Skin epidermis (tissue), 12 donors: ENCODE data around the gene A1CF.
"Not testable (repeated sequence)": the region's sequence is repeated elsewhere in the genome, so short reads cannot be mapped to it uniquely, and the experiment has no call there.

Experiments
- H3K27ac ChIP-seq, 21 experiments: fragments of 200-600 bp; sonication (generic) in 11 of 21; one replicate each; pipeline ENCODE4 v1.5.0; 2020; ENCODE audit warnings: mild to moderate bottlenecking in 3 of 21, inconsistent platforms in 2 of 21, moderate library complexity in 2 of 21
- H3K4me3 ChIP-seq, 7 experiments: fragments of 200-600 bp; sonication (generic) in 2 of 7; one replicate each; pipeline ENCODE4 v1.5.0; 2020; ENCODE audit warnings: inconsistent platforms in 2 of 7, mild to moderate bottlenecking in 2 of 7, moderate library complexity in 1 of 7

The A1CF gene

DNA sequence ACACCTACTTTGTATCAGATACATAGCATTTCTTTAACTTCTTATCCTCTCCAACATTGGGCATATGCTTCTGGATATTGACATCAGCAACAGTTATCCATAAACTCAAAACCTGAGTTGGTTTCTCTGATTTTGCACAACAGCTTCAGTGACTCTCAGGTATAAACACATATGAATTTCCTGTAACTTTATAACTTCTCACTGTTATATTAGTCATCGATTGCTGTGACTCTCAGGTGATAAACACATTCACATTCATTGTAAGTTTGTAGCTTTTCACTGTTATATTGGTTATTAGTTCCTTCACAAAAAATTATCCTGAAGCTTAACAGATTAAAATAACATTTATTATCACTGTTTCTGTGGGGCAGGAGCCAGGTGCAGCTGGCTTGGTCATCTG is 88.7 kb downstream of the A1CF start:
- H3K27ac ChIP-seq = no peak overlapping the region

DNA sequence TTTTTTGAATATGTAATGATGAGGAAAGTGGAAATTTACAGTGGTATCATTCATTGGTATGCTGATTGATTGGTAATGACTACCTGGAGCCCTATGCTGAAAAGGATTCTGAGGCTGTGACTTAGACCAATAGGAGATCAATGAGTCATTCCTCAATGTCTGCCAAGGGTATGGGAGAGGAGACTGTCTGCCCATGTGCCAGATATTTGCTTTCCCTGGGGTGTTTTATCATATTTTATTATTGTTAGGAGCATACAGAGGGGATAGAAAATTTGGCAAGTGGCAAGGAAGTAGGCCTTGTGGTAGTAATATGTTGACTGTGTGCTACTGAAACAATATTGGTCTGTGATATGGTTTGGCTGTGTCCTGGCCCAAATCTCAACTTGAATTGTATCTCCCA is 90.9 kb downstream of the A1CF start:
- no peak overlapping the region for H3K27ac ChIP-seq
- H3K4me3 ChIP-seq = no peak overlapping the region

More for the DNA sequence above, 88.7 kb downstream of the A1CF start:
- H3K4me3 ChIP-seq = no peak overlapping the region

DNA sequence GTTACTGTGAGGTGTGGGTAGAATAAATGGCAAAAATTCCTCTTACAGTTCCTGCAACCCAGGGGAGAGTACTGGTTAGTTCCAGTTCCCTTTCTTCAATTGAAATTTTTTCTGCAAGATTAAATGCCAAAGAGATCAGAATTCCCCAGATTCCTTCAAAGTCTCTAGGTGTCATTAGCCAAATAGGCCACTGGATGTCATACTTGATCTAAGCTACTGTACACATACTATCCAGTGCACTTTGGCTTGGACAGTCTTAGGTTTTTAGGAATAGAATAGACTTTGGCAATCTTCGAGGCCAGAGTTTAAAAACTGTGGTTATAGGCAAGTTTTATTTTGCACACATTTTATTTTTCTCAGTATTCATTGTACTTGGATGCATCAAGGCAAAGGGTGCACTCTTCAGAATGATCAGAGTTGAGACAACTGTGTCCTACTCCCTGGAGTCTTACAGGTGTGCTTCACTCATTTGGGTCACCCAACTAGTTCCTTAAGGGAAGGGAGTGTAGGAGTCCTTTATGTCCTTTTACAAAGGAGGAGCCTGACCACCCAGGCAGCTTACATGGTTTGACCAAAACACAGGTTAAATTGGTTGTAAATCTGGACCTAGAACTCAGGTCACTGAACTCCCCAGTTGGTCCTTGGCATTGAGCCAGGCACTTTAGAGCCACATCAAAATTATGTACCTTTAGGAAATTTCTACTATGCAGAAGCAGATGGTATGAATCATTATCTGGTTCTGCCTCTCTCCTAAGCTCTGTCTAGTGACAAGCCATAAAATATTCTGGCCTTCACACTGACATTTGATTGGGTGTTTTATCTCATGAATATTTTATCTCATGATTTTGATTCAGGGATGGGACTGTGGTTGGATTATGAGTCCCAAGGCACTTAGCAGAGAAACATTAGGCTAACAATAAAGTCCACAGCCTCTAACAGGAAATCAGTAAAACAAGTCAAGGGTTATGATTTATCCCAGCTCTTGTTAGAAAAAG is 96.2 kb downstream of the A1CF start:
- Histone ChIP-seq H3K27ac (no peak overlapping the region), H3K4me3 (no peak overlapping the region)

DNA sequence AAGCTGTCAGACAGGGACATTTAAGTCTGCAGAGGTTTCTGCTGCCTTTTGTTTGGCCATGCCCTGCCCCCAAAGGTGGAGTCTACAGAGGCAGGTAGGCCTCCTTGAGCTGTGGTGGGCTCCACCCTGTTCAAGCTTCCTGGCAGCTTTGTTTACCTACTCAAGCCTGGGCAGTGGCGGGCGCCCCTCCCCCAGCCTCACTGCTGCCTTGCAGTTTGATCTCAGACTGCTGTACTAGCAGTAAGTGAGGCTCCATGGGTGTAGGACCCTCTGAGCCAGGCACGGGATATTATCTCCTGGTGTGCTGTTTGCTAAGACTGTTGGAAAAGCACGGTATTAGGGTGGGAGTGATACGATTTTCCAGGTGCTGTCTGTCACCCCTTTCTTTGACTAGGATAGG is 97.5 kb downstream of the A1CF start:
- H3K27ac ChIP-seq, H3K4me3 ChIP-seq: not testable (repeated sequence)

DNA sequence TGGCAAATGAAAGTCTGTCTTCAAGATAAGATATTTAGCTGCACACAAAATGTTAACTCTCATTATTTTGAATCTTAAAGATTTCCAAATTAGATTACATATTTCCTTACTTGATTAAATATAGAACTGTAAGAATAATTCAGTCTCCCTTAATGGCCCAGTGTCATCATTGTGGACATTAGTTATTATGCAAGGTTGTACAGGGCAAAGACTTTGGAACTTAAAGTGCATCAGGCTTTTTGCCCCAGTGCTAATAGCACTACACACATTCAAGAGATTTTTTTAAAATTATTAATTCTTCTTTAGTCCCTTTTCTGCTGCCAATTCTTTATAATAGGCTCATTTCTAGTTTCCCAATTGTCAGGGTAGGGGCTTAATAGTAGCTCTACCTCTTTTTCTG is 103.4 kb downstream of the A1CF start:
- not testable (repeated sequence) for H3K27ac ChIP-seq, H3K4me3 ChIP-seq

DNA sequence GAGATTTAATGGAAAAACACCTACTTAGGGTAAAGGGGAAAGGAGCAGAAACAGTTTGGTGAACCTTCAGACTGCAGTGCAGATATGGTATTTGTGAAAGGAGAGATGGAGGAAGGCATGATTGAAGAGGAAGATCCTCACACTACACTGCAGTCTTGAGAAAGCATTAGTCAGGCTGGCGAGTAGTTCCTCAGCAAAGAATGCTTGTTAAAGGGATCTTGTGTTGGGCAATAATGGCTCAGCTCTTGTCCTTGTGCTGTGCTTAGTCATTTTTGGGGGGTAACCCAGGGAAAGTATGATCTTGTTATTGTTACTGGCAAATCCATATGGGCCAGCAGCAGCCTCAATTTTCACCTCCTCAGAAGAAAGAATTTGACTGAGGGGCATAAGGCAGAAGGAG is 105.4 kb downstream of the A1CF start:
- H3K27ac ChIP-seq = not testable (repeated sequence)

DNA sequence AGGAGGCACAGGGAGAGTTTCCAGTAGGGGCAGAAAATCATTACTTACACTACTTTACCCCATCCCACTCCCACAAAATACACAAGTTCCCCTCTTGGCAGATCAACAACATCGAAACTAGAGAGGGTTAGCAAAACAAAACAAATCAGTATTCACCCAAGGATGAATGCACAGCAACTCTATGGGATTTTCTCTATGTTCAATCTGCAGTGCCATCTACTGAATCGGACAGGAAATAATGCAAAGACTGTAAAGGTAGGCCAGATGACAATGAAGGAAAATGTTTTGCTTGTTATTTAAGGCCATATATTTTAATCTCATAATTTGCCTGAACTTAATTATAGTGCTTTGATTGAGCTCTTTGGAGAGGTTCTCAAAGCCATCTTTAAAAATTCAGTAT is 110.6 kb downstream of the A1CF start:
- H3K4me3 ChIP-seq, H3K27ac ChIP-seq: not testable (repeated sequence)

More for the DNA sequence above, 105.4 kb downstream of the A1CF start:
- H3K4me3 ChIP-seq = not testable (repeated sequence)

DNA sequence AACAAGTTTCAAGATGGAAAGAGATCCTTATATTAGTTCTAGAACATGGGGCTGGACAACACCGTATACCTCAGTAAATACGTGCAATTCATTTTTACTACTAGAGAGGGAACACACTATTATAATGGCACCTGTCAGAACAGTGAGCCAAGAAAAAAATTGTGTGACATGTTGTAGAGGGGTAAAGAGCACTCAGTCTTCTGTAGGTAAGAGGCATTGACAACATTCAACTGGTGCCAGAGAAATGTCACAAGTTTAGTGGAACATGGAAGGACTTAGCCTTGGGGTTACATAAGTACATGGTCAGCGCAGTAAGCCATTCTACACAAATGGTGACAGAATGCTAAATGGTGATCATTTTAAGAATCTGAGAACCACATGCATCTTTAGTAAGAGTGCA is 113.4 kb downstream of the A1CF start:
- not testable (repeated sequence) for H3K27ac ChIP-seq, H3K4me3 ChIP-seq

DNA sequence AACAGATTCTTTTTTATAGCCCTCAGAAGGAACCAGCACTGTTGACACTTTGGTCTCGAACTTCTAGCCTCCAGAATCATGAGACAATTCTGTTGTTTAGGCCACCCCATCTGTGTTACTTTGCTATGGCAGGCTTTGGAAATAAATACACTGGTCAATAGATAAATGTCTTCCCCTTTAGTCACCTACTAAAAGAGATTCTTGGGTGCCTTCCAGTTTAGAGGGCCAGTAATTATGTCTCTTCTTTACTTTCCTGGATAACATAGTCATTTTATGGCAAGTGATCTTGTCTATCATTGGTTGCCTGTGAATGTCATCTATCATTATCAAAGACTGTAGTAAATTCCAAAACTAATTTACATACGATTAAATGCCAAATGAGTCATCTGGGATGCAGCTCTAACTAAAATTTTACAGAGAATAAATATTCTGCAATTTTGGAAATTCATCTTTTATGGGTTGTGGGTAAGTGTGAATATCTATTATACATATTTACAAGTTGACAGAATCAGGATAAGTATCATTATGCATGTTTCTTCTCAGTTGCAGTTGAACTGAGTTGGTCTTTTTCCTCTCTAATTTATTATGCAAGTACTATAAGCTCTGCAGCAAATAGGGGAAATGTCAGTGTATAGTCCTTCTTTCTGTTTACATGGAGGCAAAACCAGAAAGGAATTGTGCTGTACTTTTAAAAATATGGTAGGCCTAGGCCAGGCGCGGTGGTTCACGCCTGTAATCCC is 118.5 kb downstream of the A1CF start:
- not testable (repeated sequence) for H3K27ac ChIP-seq, H3K4me3 ChIP-seq
